Stimulated activated CD4-positive, alpha-beta T cell treated with anti-CD3 and anti-CD28 coated beads, Interleukin-15, amount 100 ng/mL, for 24 hours (primary cell): ENCODE results near the gene NIBAN1.
"Not testable (repeated sequence)": the region's sequence is repeated elsewhere in the genome, so short reads cannot be mapped to it uniquely, and the experiment has no call there.

Experiments
- DNase-seq: peaks from one replicate; pipeline ENCODE4 v3.0.0-alpha.2; 2020

The NIBAN1 gene

GRCh38 chr1:184973272-184974055 is 844 bp downstream of the NIBAN1 start:
- peak; percentile 78 for DNase-seq

- no peak for DNase-seq
Measured at GRCh38 chr1:184972315-184973055, 1.8 kb downstream of the NIBAN1 start.

- no peak for DNase-seq
Measured at GRCh38 chr1:184971522-184972265, 2.6 kb downstream of the NIBAN1 start.

GRCh38 chr1:184970691-184971161 is 3.6 kb downstream of the NIBAN1 start:
- DNase-seq = no peak

- DNase-seq = no peak
Measured at GRCh38 chr1:184966989-184967388, 7.3 kb downstream of the NIBAN1 start.

GRCh38 chr1:184965944-184966860 is 8.1 kb downstream of the NIBAN1 start:
- no peak for DNase-seq

GRCh38 chr1:184965439-184965838 is 8.9 kb downstream of the NIBAN1 start:
- no peak for DNase-seq

- no peak for DNase-seq
Measured at GRCh38 chr1:184959626-184960025, 14.7 kb downstream of the NIBAN1 start.

GRCh38 chr1:184958554-184959353 is 15.6 kb downstream of the NIBAN1 start:
- no peak for DNase-seq

- not testable (repeated sequence) for DNase-seq
Measured at GRCh38 chr1:184957901-184958300, 16.4 kb downstream of the NIBAN1 start.

- no peak for DNase-seq
Measured at GRCh38 chr1:184956999-184957700, 17.2 kb downstream of the NIBAN1 start.

- no peak for DNase-seq
Measured at GRCh38 chr1:184954232-184954995, 19.9 kb downstream of the NIBAN1 start.

GRCh38 chr1:184953600-184954219 is 20.6 kb downstream of the NIBAN1 start:
- no peak for DNase-seq

- DNase-seq = no peak
Measured at GRCh38 chr1:184952428-184952827, 21.9 kb downstream of the NIBAN1 start.

- no peak for DNase-seq
Measured at GRCh38 chr1:184951788-184952187, 22.5 kb downstream of the NIBAN1 start.

- no peak for DNase-seq
Measured at GRCh38 chr1:184950906-184951305, 23.4 kb downstream of the NIBAN1 start.

- no peak for DNase-seq
Measured at GRCh38 chr1:184950227-184950626, 24.1 kb downstream of the NIBAN1 start.

GRCh38 chr1:184947497-184948256 is 26.6 kb downstream of the NIBAN1 start:
- DNase-seq = no peak
